ENCODE results near the gene POC1B.
A peak's percentile ranks its signal among the peaks of the same experiment; 100 is the strongest.

POC1B gene

GRCh38 chr12:89429528-89429927 lies 96.3 kb downstream of the POC1B start:
- Histone ChIP-seq H3K36me3 (ENCODE audit: control insufficient read depth, insufficient read depth, low read length, severe bottlenecking) (no peaks in the 10 kb centered on the region), H3K9me3 (ENCODE audit: control insufficient read depth, low read length) (no peaks in the 10 kb centered on the region), H3K27me3 (replicated peaks; ENCODE audit: control insufficient read depth, insufficient read depth, low read length) (no peaks in the 10 kb centered on the region), H3K4me3 (ENCODE audit: low read length) (no peak overlapping the region), H3K4me1 (ENCODE audit: control insufficient read depth, insufficient read depth, low read length) (peaks cover 6% of the 10 kb centered on the region), H3K9ac (ENCODE audit: low read length) (no peak overlapping the region)
- DNase-seq (ENCODE audit: low read depth), result no peak

GRCh38 chr12:89427508-89428156 lies 98.2 kb downstream of the POC1B start:
- Histone ChIP-seq H3K27me3 (replicated peaks; ENCODE audit: control insufficient read depth, insufficient read depth, low read length) (no peaks in the 10 kb centered on the region), H3K4me3 (ENCODE audit: low read length) (no peak overlapping the region), H3K9ac (ENCODE audit: low read length) (no peak overlapping the region), H3K36me3 (ENCODE audit: control insufficient read depth, insufficient read depth, low read length, severe bottlenecking) (no peaks in the 10 kb centered on the region), H3K4me1 (ENCODE audit: control insufficient read depth, insufficient read depth, low read length) (no peaks in the 10 kb centered on the region), H3K9me3 (ENCODE audit: control insufficient read depth, low read length) (no peaks in the 10 kb centered on the region)
- no peak for DNase-seq (ENCODE audit: low read depth)

GRCh38 chr12:89424846-89425245 lies 101.0 kb downstream of the POC1B start:
- DNase-seq (ENCODE audit: low read depth), result no peak
- Histone ChIP-seq H3K27me3 (replicated peaks; ENCODE audit: control insufficient read depth, insufficient read depth, low read length) (no peaks in the 10 kb centered on the region), H3K4me3 (ENCODE audit: low read length) (no peak overlapping the region), H3K4me1 (ENCODE audit: control insufficient read depth, insufficient read depth, low read length) (no peaks in the 10 kb centered on the region), H3K9ac (ENCODE audit: low read length) (no peak overlapping the region), H3K36me3 (ENCODE audit: control insufficient read depth, insufficient read depth, low read length, severe bottlenecking) (no peaks in the 10 kb centered on the region), H3K9me3 (ENCODE audit: control insufficient read depth, low read length) (no peaks in the 10 kb centered on the region)

GRCh38 chr12:89424389-89424788 lies 101.5 kb downstream of the POC1B start:
- H3K27me3 ChIP-seq (replicated peaks; ENCODE audit: control insufficient read depth, insufficient read depth, low read length), result no peaks in the 10 kb centered on the region
- no peaks in the 10 kb centered on the region for H3K36me3 ChIP-seq (ENCODE audit: control insufficient read depth, insufficient read depth, low read length, severe bottlenecking)
- H3K4me1 ChIP-seq (ENCODE audit: control insufficient read depth, insufficient read depth, low read length), result no peaks in the 10 kb centered on the region
- no peak for DNase-seq (ENCODE audit: low read depth)
- no peaks in the 10 kb centered on the region for H3K9me3 ChIP-seq (ENCODE audit: control insufficient read depth, low read length)
- H3K9ac ChIP-seq (ENCODE audit: low read length), result no peak overlapping the region
- no peak overlapping the region for H3K4me3 ChIP-seq (ENCODE audit: low read length)

- no peak for DNase-seq (ENCODE audit: low read depth)
- no peaks in the 10 kb centered on the region for H3K36me3 ChIP-seq (ENCODE audit: control insufficient read depth, insufficient read depth, low read length, severe bottlenecking)
- H3K27me3 ChIP-seq (replicated peaks; ENCODE audit: control insufficient read depth, insufficient read depth, low read length), result no peaks in the 10 kb centered on the region
- no peaks in the 10 kb centered on the region for H3K9me3 ChIP-seq (ENCODE audit: control insufficient read depth, low read length)
- no peak overlapping the region for H3K9ac ChIP-seq (ENCODE audit: low read length)
- H3K4me1 ChIP-seq (ENCODE audit: control insufficient read depth, insufficient read depth, low read length), result peaks cover 12% of the 10 kb centered on the region
- no peak overlapping the region for H3K4me3 ChIP-seq (ENCODE audit: low read length)
Observed at GRCh38 chr12:89421092-89421835, 104.6 kb downstream of the POC1B start.

GRCh38 chr12:89418228-89418910 lies 107.5 kb downstream of the POC1B start:
- DNase-seq (ENCODE audit: low read depth), result no peak
- H3K9ac ChIP-seq (ENCODE audit: low read length), result no peak overlapping the region
- H3K36me3 ChIP-seq (ENCODE audit: control insufficient read depth, insufficient read depth, low read length, severe bottlenecking), result no peaks in the 10 kb centered on the region
- H3K9me3 ChIP-seq (ENCODE audit: control insufficient read depth, low read length), result no peaks in the 10 kb centered on the region
- H3K4me1 ChIP-seq (ENCODE audit: control insufficient read depth, insufficient read depth, low read length), result peaks cover 22% of the 10 kb centered on the region
- no peaks in the 10 kb centered on the region for H3K27me3 ChIP-seq (replicated peaks; ENCODE audit: control insufficient read depth, insufficient read depth, low read length)
- H3K4me3 ChIP-seq (ENCODE audit: low read length), result no peak overlapping the region

GRCh38 chr12:89417246-89417977 lies 108.4 kb downstream of the POC1B start:
- peak; percentile 25 for DNase-seq (ENCODE audit: low read depth)

GRCh38 chr12:89416049-89416792 lies 109.6 kb downstream of the POC1B start:
- H3K9ac ChIP-seq (ENCODE audit: low read length), result no peak overlapping the region
- H3K4me3 ChIP-seq (ENCODE audit: low read length), result no peak overlapping the region
- H3K4me1 ChIP-seq (ENCODE audit: control insufficient read depth, insufficient read depth, low read length), result peaks cover 22% of the 10 kb centered on the region
- H3K36me3 ChIP-seq (ENCODE audit: control insufficient read depth, insufficient read depth, low read length, severe bottlenecking), result no peaks in the 10 kb centered on the region
- no peaks in the 10 kb centered on the region for H3K9me3 ChIP-seq (ENCODE audit: control insufficient read depth, low read length)
- no peaks in the 10 kb centered on the region for H3K27me3 ChIP-seq (replicated peaks; ENCODE audit: control insufficient read depth, insufficient read depth, low read length)
- DNase-seq (ENCODE audit: low read depth), result no peak

More at GRCh38 chr12:89417246-89417977, 108.4 kb downstream of the POC1B start:
- H3K36me3 ChIP-seq (ENCODE audit: control insufficient read depth, insufficient read depth, low read length, severe bottlenecking), result no peaks in the 10 kb centered on the region
- H3K4me1 ChIP-seq (ENCODE audit: control insufficient read depth, insufficient read depth, low read length), result peaks cover 22% of the 10 kb centered on the region
- H3K4me3 ChIP-seq (ENCODE audit: low read length), result no peak overlapping the region
- H3K9me3 ChIP-seq (ENCODE audit: control insufficient read depth, low read length), result no peaks in the 10 kb centered on the region
- H3K27me3 ChIP-seq (replicated peaks; ENCODE audit: control insufficient read depth, insufficient read depth, low read length), result no peaks in the 10 kb centered on the region
- no peak overlapping the region for H3K9ac ChIP-seq (ENCODE audit: low read length)

GRCh38 chr12:89414851-89415250 lies 111.0 kb downstream of the POC1B start:
- H3K4me3 ChIP-seq (ENCODE audit: low read length), result peak overlapping the region; percentile 39
- H3K36me3 ChIP-seq (ENCODE audit: control insufficient read depth, insufficient read depth, low read length, severe bottlenecking), result no peaks in the 10 kb centered on the region
- peak; percentile 72 for DNase-seq (ENCODE audit: low read depth)
- no peak overlapping the region for H3K9ac ChIP-seq (ENCODE audit: low read length)
- peaks cover 22% of the 10 kb centered on the region for H3K4me1 ChIP-seq (ENCODE audit: control insufficient read depth, insufficient read depth, low read length)
- no peaks in the 10 kb centered on the region for H3K9me3 ChIP-seq (ENCODE audit: control insufficient read depth, low read length)
- no peaks in the 10 kb centered on the region for H3K27me3 ChIP-seq (replicated peaks; ENCODE audit: control insufficient read depth, insufficient read depth, low read length)

GRCh38 chr12:89414322-89414721 lies 111.5 kb downstream of the POC1B start:
- H3K36me3 ChIP-seq (ENCODE audit: control insufficient read depth, insufficient read depth, low read length, severe bottlenecking), result no peaks in the 10 kb centered on the region
- H3K9me3 ChIP-seq (ENCODE audit: control insufficient read depth, low read length), result no peaks in the 10 kb centered on the region
- DNase-seq (ENCODE audit: low read depth), result no peak
- peaks cover 22% of the 10 kb centered on the region for H3K4me1 ChIP-seq (ENCODE audit: control insufficient read depth, insufficient read depth, low read length)
- H3K27me3 ChIP-seq (replicated peaks; ENCODE audit: control insufficient read depth, insufficient read depth, low read length), result no peaks in the 10 kb centered on the region
- H3K4me3 ChIP-seq (ENCODE audit: low read length), result peak overlapping the region; percentile 39
- H3K9ac ChIP-seq (ENCODE audit: low read length), result no peak overlapping the region
